K562 (cell line): ENCODE data around the gene RAP1A. TPM values are rescaled to one million over a fixed set of nuclear protein-coding genes. Genes with fewer than 3 reads are reported as not detected.
A peak's percentile ranks its signal among the peaks of the same experiment; 100 is the strongest.

Experiments
- ATAC-seq: fragments of 200-7000 bp; cut with Tn5 transposase; 3 replicates; pipeline ENCODE4 v1.9.1; 2020; ENCODE audit warnings: moderate library complexity
- BruUV-seq: library from RNA; stranded (reverse); fragments of 400-500 nt; replicated peaks from 2 replicates; lab custom pipeline; 2021; lab: Mats Ljungman, UMichigan
- CTCF ChIA-PET: fragments of 300-600 bp; formaldehyde crosslinking; extraction: SDS; loops from one replicate; lab custom pipeline; 2021; ENCODE audit warnings: low intra/inter-chr PET ratio; lab: Yijun Ruan, JAX
- POLR2A ChIA-PET: fragments of 300-600, 350-650 bp; sonication (Branson Sonifier 250); formaldehyde crosslinking; extraction: SDS; loops from one replicate; lab custom pipeline; 2021; ENCODE audit warnings: antibody characterized with exemption, inconsistent platforms; lab: Yijun Ruan, JAX
- DNase-seq, 4 experiments: peaks; one replicate each; pipeline versions ENCODE4 v3.0.0 to v3.0.0-alpha.2; 2011 to 2018; ENCODE audit warnings: low spot score in 3 of 4, mixed read lengths in 3 of 4; ENCODE audit errors: extremely low read depth in 1 of 4
- FAIRE-seq: peaks from 2 replicates; lab custom pipeline; 2011; peaks lifted over from hg19 to GRCh38; lab: Jason Lieb, UNC
- H2AFZ ChIP-seq: 2 replicates; pipeline ENCODE4 v1.6.0; 2011; ENCODE audit warnings: low read depth, low read length, control low read depth, inconsistent platforms
- H3K27ac ChIP-seq: fragments of 200-600 bp; 3 replicates; pipeline ENCODE4 v1.8.0; 2011; ENCODE audit warnings: low read depth, mild to moderate bottlenecking, control low read depth, inconsistent platforms, low read length, moderate library complexity, mixed read lengths; ENCODE audit errors: extremely low read depth
- H3K27me3 ChIP-seq, 2 experiments: fragments of 300-600 bp in 1 of 2; 2 replicates in 1 of 2; 3 replicates in 1 of 2; pipeline versions ENCODE4 v1.6.0 to v1.8.0; 2011; ENCODE audit warnings: inconsistent platforms in 2 of 2, low read length in 2 of 2, mild to moderate bottlenecking in 1 of 2, mixed read lengths in 1 of 2, moderate library complexity in 1 of 2; ENCODE audit not compliant: control insufficient read depth in 2 of 2, insufficient read depth in 2 of 2
- H3K36me3 ChIP-seq: fragments of 300-600 bp; 3 replicates; pipeline ENCODE4 v1.8.0; 2011; ENCODE audit warnings: mild to moderate bottlenecking, low read length, inconsistent platforms; ENCODE audit not compliant: control insufficient read depth, insufficient read depth
- H3K4me1 ChIP-seq, 2 experiments: fragments of 200-600 bp in 1 of 2; replicated peaks in 1 of 2; 2 replicates in 1 of 2; 3 replicates in 1 of 2; pipeline versions ENCODE4 v1.5.1 to v1.8.0; 2011; ENCODE audit warnings: inconsistent platforms in 2 of 2, low read length in 2 of 2, mild to moderate bottlenecking in 1 of 2, mixed read lengths in 1 of 2, moderate library complexity in 1 of 2; ENCODE audit not compliant: control insufficient read depth in 2 of 2, insufficient read depth in 2 of 2
- H3K4me2 ChIP-seq: 2 replicates; pipeline ENCODE4 v1.6.1; 2011; ENCODE audit warnings: low read length, control low read depth, inconsistent platforms, mixed read lengths; ENCODE audit not compliant: insufficient read depth
- H3K4me3 ChIP-seq: fragments of 200-600 bp; sonication (generic), shearing (Covaris generic); 2 replicates; pipeline ENCODE4 v1.5.1; 2016; ENCODE audit warnings: control low read depth, inconsistent platforms
- H3K79me2 ChIP-seq: fragments of 200-600 bp; 3 replicates; pipeline ENCODE4 v1.8.0; 2011; ENCODE audit warnings: low read length, inconsistent platforms; ENCODE audit not compliant: control insufficient read depth, insufficient read depth
- H3K9ac ChIP-seq, 2 experiments: 2 replicates each; pipeline versions ENCODE4 v1.6.0 to v1.6.1; 2011; ENCODE audit warnings: low read depth in 2 of 2, low read length in 2 of 2, control low read depth in 1 of 2, inconsistent platforms in 1 of 2, mild to moderate bottlenecking in 1 of 2, mixed read lengths in 1 of 2; ENCODE audit not compliant: insufficient read depth in 1 of 2
- H3K9me1 ChIP-seq: one replicate; pipeline ENCODE4 v1.6.0; 2011; ENCODE audit warnings: inconsistent platforms, mild to moderate bottlenecking, low read length, moderate library complexity; ENCODE audit not compliant: control insufficient read depth, insufficient read depth
- H3K9me3 ChIP-seq: replicated peaks from 2 replicates; pipeline ENCODE4 v1.5.1; 2011; ENCODE audit warnings: low read depth, low read length, inconsistent platforms; ENCODE audit not compliant: control insufficient read depth, insufficient read depth
- H4K20me1 ChIP-seq: replicated peaks from 2 replicates; pipeline ENCODE4 v1.6.1; 2011; ENCODE audit warnings: low read length, inconsistent platforms, mixed read lengths; ENCODE audit not compliant: control insufficient read depth, insufficient read depth
- CBX3 ChIP-seq, 2 experiments: IDR thresholded peaks; 1 replicate in 1 of 2; 2 replicates in 1 of 2; pipeline ENCODE4 v1.6.1; 2012; ENCODE audit warnings: inconsistent platforms in 2 of 2, low read length in 2 of 2, borderline replicate concordance in 1 of 2, control low read depth in 1 of 2
- MTA3 ChIP-seq: fragments of 450-650 bp; formaldehyde crosslinking; IDR thresholded peaks from 2 replicates; pipeline ENCODE4 v1.6.1; 2017; ENCODE audit warnings: mild to moderate bottlenecking, borderline replicate concordance
- SMAD4 ChIP-seq: fragments of 250-450 bp; sonication (Bioruptor Pico); conservative IDR thresholded peaks from 2 replicates; pipeline ENCODE4 v1.8.0; 2021; ENCODE audit warnings: inconsistent platforms, mild to moderate bottlenecking, moderate library complexity
- ZKSCAN8 ChIP-seq: fragments of 200-800 bp; sonication (Bioruptor generic); IDR thresholded peaks from 2 replicates; pipeline ENCODE4 v1.6.1; 2016; ENCODE audit warnings: missing genetic modification characterization, missing compliant biosample characterization
- ZNF639 ChIP-seq, 2 experiments: fragments of 200-800 bp in 1 of 2; sonication (Bioruptor generic) in 1 of 2; sonication (generic) in 1 of 2; formaldehyde crosslinking in 1 of 2; IDR thresholded peaks in 1 of 2; conservative IDR thresholded peaks in 1 of 2; 2 replicates each; pipeline versions ENCODE4 v1.5.0 to v1.6.1; 2016 to 2020; ENCODE audit warnings: missing compliant biosample characterization in 1 of 2, missing genetic modification characterization in 1 of 2, missing genetic modification reagents in 1 of 2
- WGBS: fragments of 100-300 bp; shearing (Covaris generic); methylation state at CpG from one replicate; pipeline ENCODE4 v1.1.6; 2016; ENCODE audit warnings: low coverage, mixed read lengths; ENCODE audit not compliant: insufficient coverage; ENCODE audit errors: missing lambda C conversion rate; 5-methylcytosine and 5-hydroxymethylcytosine counted together
- in situ Hi-C: fragments of 300-500 bp; cut with MboI; formaldehyde crosslinking; loops from 4 replicates; pipeline ENCODE4 v1.15.0; 2018; ENCODE audit warnings: inconsistent platforms, mixed read lengths
- intact Hi-C: fragments of 100-400 bp; cut with micrococcal nuclease; formaldehyde crosslinking; loops from 2 replicates; pipeline ENCODE4 v1.14.2; 2022
- polyA plus RNA-seq, 8 experiments: library from polyadenylated mRNA; depleted of rRNA in 4 of 8; stranded (reverse) in 5 of 8; unstranded in 3 of 8; fragments of >200 nt; fragmentation: Nextera tagmentation in 2 of 8; fragmentation: Illumina TruSeq in 1 of 8; extraction: Ambion mirVana in 2 of 8; extraction: Trizol in 1 of 8; gene quantifications; 2 replicates each; pipeline versions ENCODE4 v1.2.1 to v1.2.3, GENCODE V29; 2011 to 2014; ENCODE audit warnings: inconsistent platforms in 1 of 8, missing spikeins in 1 of 8
- total RNA-seq, 7 experiments: library from RNA; depleted of rRNA in 6 of 7; stranded (reverse); fragments of >200 nt in 6 of 7; fragmentation: Illumina TruSeq in 2 of 7; extraction: Trizol in 2 of 7; gene quantifications; 2 replicates each; pipeline versions ENCODE4 v1.2.1 to v1.2.3, GENCODE V29; 2011 to 2021; ENCODE audit warnings: low replicate concordance in 1 of 7
- TF ChIP-seq, protein P1 (sequence below): fragments of 250-450 bp; sonication (Bioruptor Pico); IDR thresholded peaks from 2 replicates; pipeline ENCODE4 v1.4.0; 2020; ENCODE audit warnings: mild to moderate bottlenecking

Gene RAP1A
- total and polyA plus RNA-seq, 9 of the 15 experiments (the other 6 are each of a cell fraction or from before 2014, with no cell fraction given): 13.4 to 86.2 (median 32.5) TPM

- H3K9me3 ChIP-seq: no peaks in the 10 kb centered on the region
- POLR2A ChIA-PET: no interaction called here
- no peak for ATAC-seq
These were observed 112.4 kb downstream of the RAP1A start for GRCh38 chr1:111731956-111732355.

GRCh38 chr1:111732718-111733117 lies 113.1 kb downstream of the RAP1A start:
- no peaks in the 10 kb centered on the region for H3K9me3 ChIP-seq
- in situ Hi-C loops (no loop called here), intact Hi-C loops (no loop called here)
- no peaks in the 10 kb centered on the region; the same call in none of the 2 replicates for H4K20me1 ChIP-seq
- FAIRE-seq: no peak
- H3K9ac ChIP-seq: no peak overlapping the region
- H3K4me3 ChIP-seq: no peak overlapping the region
- H2AFZ ChIP-seq: no peak overlapping the region
- ChIA-PET CTCF (no interaction called here), POLR2A (no interaction called here)
- H3K36me3 ChIP-seq: no peaks in the 10 kb centered on the region
- peaks cover 39 to 69% of the 10 kb centered on the region in 2 experiments for H3K27me3 ChIP-seq
- peaks cover 4 to 11% of the 10 kb centered on the region in 2 experiments for H3K4me1 ChIP-seq
- no peak for DNase-seq
- H3K79me2 ChIP-seq: no peaks in the 10 kb centered on the region
- TF ChIP-seq MTA3 (no peak), ZNF639 (CRISPR knock-in tag; conservative IDR thresholded peaks at IDR 0.05 in 1 of 2, IDR thresholded peaks at IDR 0.05 in 1 of 2) (no peak), SMAD4 (no peak), ZKSCAN8 (0 out of 2 replicates have a peak, but pooled peaks have one; percentile 3)
- peaks cover 2% of the 10 kb centered on the region for H3K9me1 ChIP-seq
- no TSS peak for BruUV-seq
- H3K4me2 ChIP-seq: no peak overlapping the region
- WGBS: 10% methylated on average over 7 of the region's 7 CpGs
- H3K27ac ChIP-seq: no peak overlapping the region
- ATAC-seq: no peak

More at GRCh38 chr1:111731956-111732355, 112.4 kb downstream of the RAP1A start:
- in situ Hi-C loops (no loop called here), intact Hi-C loops (no loop called here)
- Histone ChIP-seq H3K27ac (no peak overlapping the region), H3K4me3 (no peak overlapping the region), H3K79me2 (no peaks in the 10 kb centered on the region), H3K4me1 (peaks cover 4 to 11% of the 10 kb centered on the region in 2 experiments), H3K9ac (no peak overlapping the region), H3K9me1 (peaks cover 2% of the 10 kb centered on the region), H4K20me1 (no peaks in the 10 kb centered on the region; the same call in 1 of the 2 replicates), H3K4me2 (no peak overlapping the region), H3K27me3 (peaks cover 32 to 68% of the 10 kb centered on the region in 2 experiments), H3K36me3 (no peaks in the 10 kb centered on the region), H2AFZ (no peak overlapping the region)
- no peak for FAIRE-seq
- BruUV-seq: no TSS peak
- DNase-seq: no peak
- WGBS: 7% methylated on average over 4 of the region's 6 CpGs
- TF ChIP-seq, protein P1, sequence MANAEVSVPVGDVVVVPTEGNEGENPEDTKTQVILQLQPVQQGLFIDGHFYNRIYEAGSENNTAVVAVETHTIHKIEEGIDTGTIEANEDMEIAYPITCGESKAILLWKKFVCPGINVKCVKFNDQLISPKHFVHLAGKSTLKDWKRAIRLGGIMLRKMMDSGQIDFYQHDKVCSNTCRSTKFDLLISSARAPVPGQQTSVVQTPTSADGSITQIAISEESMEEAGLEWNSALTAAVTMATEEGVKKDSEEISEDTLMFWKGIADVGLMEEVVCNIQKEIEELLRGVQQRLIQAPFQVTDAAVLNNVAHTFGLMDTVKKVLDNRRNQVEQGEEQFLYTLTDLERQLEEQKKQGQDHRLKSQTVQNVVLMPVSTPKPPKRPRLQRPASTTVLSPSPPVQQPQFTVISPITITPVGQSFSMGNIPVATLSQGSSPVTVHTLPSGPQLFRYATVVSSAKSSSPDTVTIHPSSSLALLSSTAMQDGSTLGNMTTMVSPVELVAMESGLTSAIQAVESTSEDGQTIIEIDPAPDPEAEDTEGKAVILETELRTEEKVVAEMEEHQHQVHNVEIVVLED (CRISPR knock-in tag): no peak
- TF ChIP-seq CBX3 (IDR thresholded peaks at IDR 0.05; ENCODE audit: borderline replicate concordance in 1 of 2, low read length in 2 of 2): no peak
- CTCF ChIA-PET: no interaction called here
